K562 (cell line): ENCODE data around the gene CALCOCO2. TPM values are rescaled to one million over a fixed set of nuclear protein-coding genes. Genes with fewer than 3 reads are reported as not detected.

ENCODE experiments used
- BRF1 ChIP-seq: IDR thresholded peaks from 3 replicates; pipeline ENCODE4 v1.6.1; 2011; ENCODE audit warnings: borderline replicate concordance, mild to moderate bottlenecking; ENCODE audit not compliant: insufficient read length; ENCODE audit errors: extremely low read depth
- NRF1 ChIP-seq, 2 experiments: fragments of 450-650 bp; IDR thresholded peaks in 1 of 2; conservative IDR thresholded peaks in 1 of 2; 2 replicates each; pipeline ENCODE4 v1.6.1; 2014; ENCODE audit warnings: mild to moderate bottlenecking in 2 of 2
- RAD21 ChIP-seq, 2 experiments: fragments of 250-450 bp in 1 of 2; fragments of 450-650 bp in 1 of 2; sonication (Bioruptor Pico) in 1 of 2; formaldehyde crosslinking in 1 of 2; IDR thresholded peaks in 1 of 2; conservative IDR thresholded peaks in 1 of 2; 2 replicates each; pipeline versions ENCODE4 v1.4.0 to v1.8.0; 2020 to 2022; ENCODE audit warnings: mild to moderate bottlenecking in 2 of 2, moderate library complexity in 1 of 2
- STAG1 ChIP-seq: sonication (generic); formaldehyde crosslinking; IDR thresholded peaks from 2 replicates; pipeline ENCODE4 v1.5.0; 2020; ENCODE audit warnings: missing genetic modification reagents, borderline replicate concordance
- polyA plus RNA-seq, 8 experiments: library from polyadenylated mRNA; depleted of rRNA in 4 of 8; stranded (reverse) in 5 of 8; unstranded in 3 of 8; fragments of >200 nt; fragmentation: Nextera tagmentation in 2 of 8; fragmentation: Illumina TruSeq in 1 of 8; extraction: Ambion mirVana in 2 of 8; extraction: Trizol in 1 of 8; gene quantifications; 2 replicates each; pipeline versions ENCODE4 v1.2.1 to v1.2.3, GENCODE V29; 2011 to 2014; ENCODE audit warnings: inconsistent platforms in 1 of 8, missing spikeins in 1 of 8
- total RNA-seq, 7 experiments: library from RNA; depleted of rRNA in 6 of 7; stranded (reverse); fragments of >200 nt in 6 of 7; fragmentation: Illumina TruSeq in 2 of 7; extraction: Trizol in 2 of 7; gene quantifications; 2 replicates each; pipeline versions ENCODE4 v1.2.1 to v1.2.3, GENCODE V29; 2011 to 2021; ENCODE audit warnings: low replicate concordance in 1 of 7
- TF ChIP-seq, protein P1 (sequence below): fragments of 450-650 bp; IDR thresholded peaks from 2 replicates; pipeline ENCODE4 v1.6.1; 2018; ENCODE audit not compliant: partially characterized antibody
- TF ChIP-seq, protein P2 (sequence below): fragments of 450-650 bp; formaldehyde crosslinking; IDR thresholded peaks from 2 replicates; pipeline ENCODE4 v1.4.0; 2020; ENCODE audit warnings: mild to moderate bottlenecking, moderate library complexity
- TF ChIP-seq, protein P3 (sequence below): fragments of 250-450 bp; sonication (Bioruptor Pico); IDR thresholded peaks from 2 replicates; pipeline ENCODE4 v1.4.0; 2020; ENCODE audit warnings: borderline replicate concordance

CALCOCO2 gene
- total and polyA plus RNA-seq, 9 of the 15 experiments (the other 6 are each of a cell fraction or from before 2014, with no cell fraction given) = 24.1 to 87.3 (median 67.5) TPM

DNA sequence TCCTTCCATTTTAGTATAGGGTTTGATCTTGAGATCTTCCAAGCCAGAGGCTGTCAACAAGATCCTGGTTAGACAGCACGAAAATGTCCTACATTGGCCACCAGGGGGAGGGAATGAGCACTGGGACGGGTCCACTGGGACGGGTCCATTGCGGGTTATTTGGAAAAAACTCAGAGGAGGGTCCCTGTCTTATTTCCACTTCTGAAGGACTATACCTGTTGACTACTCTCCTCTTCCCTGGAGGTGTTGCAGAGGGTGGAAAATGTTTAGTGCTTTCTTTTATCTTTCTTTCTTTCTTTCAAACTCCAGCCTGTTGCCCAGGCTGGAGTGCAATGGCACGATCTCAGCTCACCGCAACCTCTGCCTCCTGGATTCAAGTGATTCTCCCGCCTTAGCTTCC, 16.3 kb upstream of the CALCOCO2 start (continued):
- TF ChIP-seq, protein P1, sequence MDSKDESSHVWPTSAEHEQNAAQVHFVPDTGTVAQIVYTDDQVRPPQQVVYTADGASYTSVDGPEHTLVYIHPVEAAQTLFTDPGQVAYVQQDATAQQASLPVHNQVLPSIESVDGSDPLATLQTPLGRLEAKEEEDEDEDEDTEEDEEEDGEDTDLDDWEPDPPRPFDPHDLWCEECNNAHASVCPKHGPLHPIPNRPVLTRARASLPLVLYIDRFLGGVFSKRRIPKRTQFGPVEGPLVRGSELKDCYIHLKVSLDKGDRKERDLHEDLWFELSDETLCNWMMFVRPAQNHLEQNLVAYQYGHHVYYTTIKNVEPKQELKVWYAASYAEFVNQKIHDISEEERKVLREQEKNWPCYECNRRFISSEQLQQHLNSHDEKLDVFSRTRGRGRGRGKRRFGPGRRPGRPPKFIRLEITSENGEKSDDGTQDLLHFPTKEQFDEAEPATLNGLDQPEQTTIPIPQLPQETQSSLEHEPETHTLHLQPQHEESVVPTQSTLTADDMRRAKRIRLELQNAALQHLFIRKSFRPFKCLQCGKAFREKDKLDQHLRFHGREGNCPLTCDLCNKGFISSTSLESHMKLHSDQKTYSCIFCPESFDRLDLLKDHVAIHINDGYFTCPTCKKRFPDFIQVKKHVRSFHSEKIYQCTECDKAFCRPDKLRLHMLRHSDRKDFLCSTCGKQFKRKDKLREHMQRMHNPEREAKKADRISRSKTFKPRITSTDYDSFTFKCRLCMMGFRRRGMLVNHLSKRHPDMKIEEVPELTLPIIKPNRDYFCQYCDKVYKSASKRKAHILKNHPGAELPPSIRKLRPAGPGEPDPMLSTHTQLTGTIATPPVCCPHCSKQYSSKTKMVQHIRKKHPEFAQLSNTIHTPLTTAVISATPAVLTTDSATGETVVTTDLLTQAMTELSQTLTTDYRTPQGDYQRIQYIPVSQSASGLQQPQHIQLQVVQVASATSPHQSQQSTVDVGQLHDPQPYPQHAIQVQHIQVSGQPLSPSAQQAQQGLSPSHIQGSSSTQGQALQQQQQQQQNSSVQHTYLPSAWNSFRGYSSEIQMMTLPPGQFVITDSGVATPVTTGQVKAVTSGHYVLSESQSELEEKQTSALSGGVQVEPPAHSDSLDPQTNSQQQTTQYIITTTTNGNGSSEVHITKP = peak; percentile 92
- TF ChIP-seq, protein P2, sequence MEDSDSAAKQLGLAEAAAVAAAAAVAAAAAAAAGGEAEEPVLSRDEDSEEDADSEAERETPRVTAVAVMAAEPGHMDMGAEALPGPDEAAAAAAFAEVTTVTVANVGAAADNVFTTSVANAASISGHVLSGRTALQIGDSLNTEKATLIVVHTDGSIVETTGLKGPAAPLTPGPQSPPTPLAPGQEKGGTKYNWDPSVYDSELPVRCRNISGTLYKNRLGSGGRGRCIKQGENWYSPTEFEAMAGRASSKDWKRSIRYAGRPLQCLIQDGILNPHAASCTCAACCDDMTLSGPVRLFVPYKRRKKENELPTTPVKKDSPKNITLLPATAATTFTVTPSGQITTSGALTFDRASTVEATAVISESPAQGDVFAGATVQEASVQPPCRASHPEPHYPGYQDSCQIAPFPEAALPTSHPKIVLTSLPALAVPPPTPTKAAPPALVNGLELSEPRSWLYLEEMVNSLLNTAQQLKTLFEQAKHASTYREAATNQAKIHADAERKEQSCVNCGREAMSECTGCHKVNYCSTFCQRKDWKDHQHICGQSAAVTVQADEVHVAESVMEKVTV = peak; percentile 54
- peak; percentile 24; the same call in 1 of the 2 replicates for TF ChIP-seq STAG1 (CRISPR knock-in tag)
- no peak for TF ChIP-seq NRF1 (conservative IDR thresholded peaks at IDR 0.05 in 1 of 2, IDR thresholded peaks at IDR 0.05 in 1 of 2)
- TF ChIP-seq BRF1 = no peak
- TF ChIP-seq, protein P3, sequence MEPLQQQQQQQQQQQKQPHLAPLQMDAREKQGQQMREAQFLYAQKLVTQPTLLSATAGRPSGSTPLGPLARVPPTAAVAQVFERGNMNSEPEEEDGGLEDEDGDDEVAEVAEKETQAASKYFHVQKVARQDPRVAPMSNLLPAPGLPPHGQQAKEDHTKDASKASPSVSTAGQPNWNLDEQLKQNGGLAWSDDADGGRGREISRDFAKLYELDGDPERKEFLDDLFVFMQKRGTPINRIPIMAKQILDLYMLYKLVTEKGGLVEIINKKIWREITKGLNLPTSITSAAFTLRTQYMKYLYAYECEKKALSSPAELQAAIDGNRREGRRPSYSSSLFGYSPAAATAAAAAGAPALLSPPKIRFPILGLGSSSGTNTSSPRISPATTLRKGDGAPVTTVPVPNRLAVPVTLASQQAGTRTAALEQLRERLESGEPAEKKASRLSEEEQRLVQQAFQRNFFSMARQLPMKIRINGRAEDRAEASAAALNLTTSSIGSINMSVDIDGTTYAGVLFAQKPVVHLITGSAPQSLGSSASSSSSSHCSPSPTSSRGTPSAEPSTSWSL (CRISPR knock-in tag) = no peak
- TF ChIP-seq RAD21 (CRISPR knock-in tag; conservative IDR thresholded peaks at IDR 0.05 in 1 of 2, IDR thresholded peaks at IDR 0.05 in 1 of 2) = peak; percentile 67 to 76
